GM23338 (cell line): ENCODE results near the gene ARG2. TPM values are rescaled to one million over a fixed set of nuclear protein-coding genes. Genes with fewer than 3 reads are reported as not detected.

ENCODE experiments used
- ATAC-seq: fragments of 200-7000 bp; cut with Tn5 transposase; 3 replicates; pipeline ENCODE4 v1.9.1; 2020
- DNase-seq: peaks from one replicate; pipeline ENCODE4 v3.0.0-alpha.2; 2015; ENCODE audit warnings: low spot score
- H2AFZ ChIP-seq: fragments of 200-600 bp; sonication (generic); 2 replicates; pipeline ENCODE4 v1.8.0; 2016; ENCODE audit warnings: antibody characterized with exemption, mild to moderate bottlenecking, moderate library complexity
- H3F3A ChIP-seq: fragments of 200-600 bp; sonication (generic); replicated peaks from 2 replicates; pipeline ENCODE4 v1.8.0; 2017; ENCODE audit warnings: antibody characterized with exemption, mixed run types, low read depth
- H3K27ac ChIP-seq: fragments of 200-600 bp; sonication (generic); 2 replicates; pipeline ENCODE4 v1.6.1; 2016; ENCODE audit warnings: low read depth
- H3K27me3 ChIP-seq: fragments of 200-600 bp; sonication (generic); 2 replicates; pipeline ENCODE4 v1.8.0; 2016; ENCODE audit warnings: mild to moderate bottlenecking, mixed run types, moderate library complexity; ENCODE audit not compliant: insufficient read depth
- H3K36me3 ChIP-seq: fragments of 200-600 bp; sonication (generic); 2 replicates; pipeline ENCODE4 v1.8.0; 2016; ENCODE audit warnings: mild to moderate bottlenecking; ENCODE audit not compliant: insufficient read depth
- H3K4me1 ChIP-seq: fragments of 200-600 bp; sonication (generic); 2 replicates; pipeline ENCODE4 v1.8.0; 2016; ENCODE audit warnings: mild to moderate bottlenecking, moderate library complexity; ENCODE audit not compliant: insufficient read depth
- H3K4me2 ChIP-seq: fragments of 200-600 bp; sonication (generic); 2 replicates; pipeline ENCODE4 v1.7.1; 2017; ENCODE audit warnings: mixed run types
- H3K4me3 ChIP-seq: fragments of 200-600 bp; sonication (generic); 2 replicates; pipeline ENCODE4 v1.6.1; 2016; ENCODE audit warnings: mixed run types
- H3K79me2 ChIP-seq: fragments of 200-600 bp; sonication (generic); replicated peaks from 2 replicates; pipeline ENCODE4 v1.8.0; 2017; ENCODE audit warnings: mild to moderate bottlenecking; ENCODE audit not compliant: insufficient read depth
- H3K9me2 ChIP-seq: fragments of 200-600 bp; sonication (generic); 2 replicates; pipeline ENCODE4 v1.8.0; 2017; ENCODE audit not compliant: insufficient read depth
- H4K20me1 ChIP-seq: fragments of 200-600 bp; sonication (generic); replicated peaks from 2 replicates; pipeline ENCODE4 v1.8.0; 2017; ENCODE audit warnings: mild to moderate bottlenecking; ENCODE audit not compliant: insufficient read depth
- H3K27ac Mint-ChIP-seq: 2 replicates; pipeline ENCODE4 v1.8.0; 2020; ENCODE audit warnings: inconsistent platforms, mild to moderate bottlenecking, moderate library complexity, mixed read lengths
- H3K27me3 Mint-ChIP-seq: 3 replicates; pipeline ENCODE4 v1.8.0; 2022; ENCODE audit warnings: low read depth, mild to moderate bottlenecking, moderate library complexity, mixed read lengths, inconsistent platforms; ENCODE audit not compliant: insufficient read depth, poor library complexity
- H3K36me3 Mint-ChIP-seq: 3 replicates; pipeline ENCODE4 v1.8.0; 2021; ENCODE audit warnings: low read depth, mild to moderate bottlenecking, inconsistent platforms, moderate library complexity, mixed read lengths
- H3K4me1 Mint-ChIP-seq: 3 replicates; pipeline ENCODE4 v1.8.0; 2020; ENCODE audit warnings: mild to moderate bottlenecking, inconsistent platforms, mixed read lengths
- H3K4me3 Mint-ChIP-seq: 3 replicates; pipeline ENCODE4 v1.8.0; 2021; ENCODE audit warnings: moderate library complexity, mild to moderate bottlenecking, inconsistent platforms, mixed read lengths
- H3K9me3 Mint-ChIP-seq: 3 replicates; pipeline ENCODE4 v1.8.0; 2020; ENCODE audit warnings: moderate library complexity, mild to moderate bottlenecking, inconsistent platforms, mixed read lengths
- CTCF ChIP-seq, 2 experiments: fragments of 200-600 bp in 1 of 2; sonication (generic) in 1 of 2; conservative IDR thresholded peaks; 2 replicates each; pipeline versions ENCODE4 v1.5.1 to v1.6.1; 2016 to 2017; ENCODE audit warnings: antibody characterized with exemption in 2 of 2, low read depth in 2 of 2, mild to moderate bottlenecking in 2 of 2, moderate library complexity in 1 of 2
- JUNB ChIP-seq: IDR thresholded peaks from one replicate; pipeline ENCODE4 v1.6.1; 2016; ENCODE audit warnings: antibody characterized with exemption; ENCODE audit not compliant: unreplicated experiment
- NANOG ChIP-seq: IDR thresholded peaks from 2 replicates; pipeline ENCODE4 v1.6.1; 2016; ENCODE audit warnings: antibody characterized with exemption, borderline replicate concordance
- REST ChIP-seq: IDR thresholded peaks from one replicate; pipeline ENCODE4 v1.6.1; 2018; ENCODE audit warnings: antibody characterized with exemption; ENCODE audit not compliant: unreplicated experiment
- STAT1 ChIP-seq: IDR thresholded peaks from one replicate; pipeline ENCODE4 v1.6.1; 2016; ENCODE audit warnings: antibody characterized with exemption; ENCODE audit not compliant: unreplicated experiment
- ZNF462 ChIP-seq: fragments of 250-450 bp; sonication (Bioruptor Pico); IDR thresholded peaks from 2 replicates; pipeline ENCODE4 v1.5.0; 2020; ENCODE audit warnings: mild to moderate bottlenecking, moderate library complexity
- polyA plus RNA-seq: library from polyadenylated mRNA; unstranded; fragments of >200 nt; fragmentation: Nextera tagmentation; extraction: Ambion mirVana; gene quantifications from 2 replicates; pipeline ENCODE4 v1.2.1, GENCODE V29; 2016
- total RNA-seq: library from RNA; depleted of rRNA; stranded (reverse); fragments of >200 nt; shearing (Covaris generic); gene quantifications from 2 replicates; pipeline ENCODE4 v1.2.3, GENCODE V29; 2014

Gene ARG2
- total and polyA plus RNA-seq, 2 experiments from 2014 or later: 42.7 to 69.4 TPM

GRCh38 chr14:67650151-67650550 lies 30.4 kb downstream of the ARG2 start (continued):
- TF ChIP-seq CTCF (conservative IDR thresholded peaks at IDR 0.05; ENCODE audit: low read depth in 2 of 2) (no peak), ZNF462 (CRISPR knock-in tag) (no peak)

GRCh38 chr14:67650694-67651093 lies 31.0 kb downstream of the ARG2 start:
- DNase-seq (no peak), ATAC-seq (no peak)
- Mint-ChIP-seq H3K27me3 (no peaks in the 10 kb centered on the region), H3K4me1 (no peaks in the 10 kb centered on the region), H3K27ac (no peak overlapping the region), H3K4me3 (no peak overlapping the region), H3K36me3 (peaks cover 58% of the 10 kb centered on the region), H3K9me3 (no peaks in the 10 kb centered on the region)
- no peak overlapping the region for H3K27ac ChIP-seq
- H3K9me2 ChIP-seq: no peaks in the 10 kb centered on the region
- H3K36me3 ChIP-seq: peaks cover 44% of the 10 kb centered on the region
- H3K27me3 ChIP-seq: no peaks in the 10 kb centered on the region
- no peak overlapping the region for H3K4me2 ChIP-seq
- H3K4me3 ChIP-seq: no peak overlapping the region
- no peaks in the 10 kb centered on the region for H3F3A ChIP-seq
- no peaks in the 10 kb centered on the region for H3K79me2 ChIP-seq
- no peak overlapping the region for H2AFZ ChIP-seq
- H4K20me1 ChIP-seq: peaks cover 14% of the 10 kb centered on the region
- no peaks in the 10 kb centered on the region for H3K4me1 ChIP-seq
- TF ChIP-seq REST: no peak
- no peak for TF ChIP-seq STAT1
- no peak for TF ChIP-seq JUNB
- TF ChIP-seq NANOG: no peak
